SU-DHL-6 (cell line): Measurements from ENCODE around the gene PRDM1.

Experiments
- H2AFZ ChIP-seq: fragments of 200-600 bp; sonication (generic); 2 replicates; pipeline ENCODE4 v1.6.1; 2014; ENCODE audit warnings: low read depth, mild to moderate bottlenecking, moderate library complexity, mixed read lengths, antibody characterized with exemption, low read length; ENCODE audit not compliant: severe bottlenecking
- H3F3A ChIP-seq: fragments of 200-600 bp; shearing (Covaris generic); 2 replicates; pipeline ENCODE4 v1.6.0; 2016; ENCODE audit warnings: antibody characterized with exemption, mild to moderate bottlenecking; ENCODE audit not compliant: insufficient read depth
- H3K27ac ChIP-seq: fragments of 200-600 bp; sonication (generic); 2 replicates; pipeline ENCODE4 v1.5.1; 2016; ENCODE audit warnings: low read depth, mild to moderate bottlenecking, low read length, moderate library complexity, mixed read lengths
- H3K27me3 ChIP-seq: fragments of 200-600 bp; sonication (generic), shearing (Covaris generic); 2 replicates; pipeline ENCODE4 v1.6.0; 2014; ENCODE audit warnings: mild to moderate bottlenecking, low read length
- H3K36me3 ChIP-seq: fragments of 200-600 bp; sonication (generic); 2 replicates; pipeline ENCODE4 v1.6.1; 2014; ENCODE audit warnings: mild to moderate bottlenecking, low read length, mixed read lengths
- H3K4me2 ChIP-seq: fragments of 300-600, 200-600 bp; shearing (Covaris generic), sonication (generic); 2 replicates; pipeline ENCODE4 v1.6.0; 2014; ENCODE audit warnings: low read length, low read depth, mild to moderate bottlenecking; ENCODE audit not compliant: poor library complexity, severe bottlenecking
- H3K4me3 ChIP-seq: fragments of 200-600 bp; sonication (generic); 2 replicates; pipeline ENCODE4 v1.5.1; 2014; ENCODE audit warnings: antibody characterized with exemption, low read length, mild to moderate bottlenecking, mixed read lengths; ENCODE audit not compliant: insufficient read depth, poor library complexity, severe bottlenecking
- H3K79me2 ChIP-seq: fragments of 200-600 bp; sonication (generic); 2 replicates; pipeline ENCODE4 v1.6.1; 2014; ENCODE audit warnings: mild to moderate bottlenecking, low read length, moderate library complexity; ENCODE audit not compliant: insufficient read depth
- H3K9ac ChIP-seq: fragments of 200-600 bp; sonication (generic); 2 replicates; pipeline ENCODE4 v1.7.0; 2014; ENCODE audit warnings: mild to moderate bottlenecking, low read length
- H3K9me2 ChIP-seq: fragments of 200-600 bp; sonication (generic); replicated peaks from 2 replicates; pipeline ENCODE4 v1.6.1; 2014; ENCODE audit warnings: low read length; ENCODE audit not compliant: insufficient read depth
- H3K9me3 ChIP-seq: fragments of 200-600 bp; sonication (generic); 2 replicates; pipeline ENCODE4 v1.6.1; 2014; ENCODE audit warnings: low read length, mixed read lengths; ENCODE audit not compliant: insufficient read depth
- H4K20me1 ChIP-seq: fragments of 200-600 bp; sonication (generic); 2 replicates; pipeline ENCODE4 v1.6.1; 2014; ENCODE audit warnings: low read depth, mild to moderate bottlenecking, antibody characterized with exemption, low read length, moderate library complexity, mixed read lengths
- CTCF ChIP-seq: fragments of 200-600 bp; sonication (generic); IDR thresholded peaks from one replicate; pipeline ENCODE4 v1.5.1; 2017; ENCODE audit warnings: antibody characterized with exemption, mild to moderate bottlenecking, low read length, moderate library complexity; ENCODE audit not compliant: insufficient read depth, poor library complexity, severe bottlenecking
- EZH2phosphoT487 ChIP-seq: fragments of 200-600 bp; sonication (generic), shearing (Covaris generic); conservative IDR thresholded peaks from 2 replicates; pipeline ENCODE4 v1.6.1; 2018; ENCODE audit warnings: mild to moderate bottlenecking, antibody characterized with exemption, low read length, moderate library complexity, mixed read lengths

Gene PRDM1

GRCh38 chr6:106125925-106126435 is 39.8 kb downstream of the PRDM1 start:
- no peak overlapping the region for H3K4me2 ChIP-seq
- H3K4me3 ChIP-seq = no peak overlapping the region
- no peak overlapping the region for H2AFZ ChIP-seq
- TF ChIP-seq EZH2phosphoT487 (no peak), CTCF (no peak)
- H3K9ac ChIP-seq = no peak overlapping the region
- H4K20me1 ChIP-seq = no peaks in the 10 kb centered on the region
- no peaks in the 10 kb centered on the region for H3K9me2 ChIP-seq
- H3K9me3 ChIP-seq = no peaks in the 10 kb centered on the region
- no peaks in the 10 kb centered on the region for H3F3A ChIP-seq
- H3K27me3 ChIP-seq = no peaks in the 10 kb centered on the region
- H3K36me3 ChIP-seq = no peaks in the 10 kb centered on the region
- no peaks in the 10 kb centered on the region for H3K79me2 ChIP-seq
- H3K27ac ChIP-seq = no peak overlapping the region

- Histone ChIP-seq H3K4me3 (no peak overlapping the region), H3F3A (no peaks in the 10 kb centered on the region), H3K4me2 (no peak overlapping the region), H3K27me3 (no peaks in the 10 kb centered on the region), H3K9me3 (no peaks in the 10 kb centered on the region), H3K36me3 (no peaks in the 10 kb centered on the region), H3K27ac (no peak overlapping the region), H3K9ac (no peak overlapping the region), H2AFZ (no peak overlapping the region), H4K20me1 (no peaks in the 10 kb centered on the region), H3K79me2 (no peaks in the 10 kb centered on the region), H3K9me2 (no peaks in the 10 kb centered on the region)
- no peak for TF ChIP-seq EZH2phosphoT487
- no peak for TF ChIP-seq CTCF
These were observed 40.3 kb downstream of the PRDM1 start for GRCh38 chr6:106126482-106126881.

GRCh38 chr6:106128981-106129781 is 43.0 kb downstream of the PRDM1 start:
- Histone ChIP-seq H3K4me3 (no peak overlapping the region), H3K9me2 (no peaks in the 10 kb centered on the region), H2AFZ (no peak overlapping the region), H4K20me1 (no peaks in the 10 kb centered on the region), H3K27ac (no peak overlapping the region), H3K79me2 (no peaks in the 10 kb centered on the region), H3K36me3 (no peaks in the 10 kb centered on the region), H3K9me3 (no peaks in the 10 kb centered on the region), H3K4me2 (no peak overlapping the region), H3K27me3 (no peaks in the 10 kb centered on the region), H3F3A (no peaks in the 10 kb centered on the region), H3K9ac (no peak overlapping the region)
- TF ChIP-seq EZH2phosphoT487 = no peak
- no peak for TF ChIP-seq CTCF
